HEK293 (cell line): ENCODE data around the gene MGAT1.

Source experiments
- CTCF ChIA-PET: fragments of 350-600 bp; formaldehyde crosslinking; extraction: SDS; loops from one replicate; lab custom pipeline; 2021; ENCODE audit warnings: antibody characterized with exemption; lab: Yijun Ruan, JAX
- POLR2A ChIA-PET: fragments of 300-600 bp; formaldehyde crosslinking; extraction: SDS; loops from one replicate; lab custom pipeline; 2020; ENCODE audit warnings: antibody characterized with exemption, inconsistent platforms; lab: Yijun Ruan, JAX
- H3K27ac ChIP-seq: fragments of 200-500 bp; sonication (Bioruptor generic); 2 replicates; pipeline ENCODE4 v1.5.1; 2014; ENCODE audit warnings: low read depth, low read length, control low read depth, inconsistent platforms; ENCODE audit errors: extremely low read depth
- H3K36me3 ChIP-seq, 2 experiments: fragments of 200-500 bp in 1 of 2; sonication (Bioruptor generic) in 1 of 2; 1 replicate in 1 of 2; 2 replicates in 1 of 2; pipeline ENCODE4 v1.5.1; 2014 to 2017; ENCODE audit warnings: inconsistent platforms in 2 of 2, low read length in 2 of 2; ENCODE audit not compliant: control insufficient read depth in 2 of 2, insufficient read depth in 1 of 2
- H3K4me1 ChIP-seq: fragments of 200-500 bp; sonication (Bioruptor generic); 2 replicates; pipeline ENCODE4 v1.5.1; 2014; ENCODE audit warnings: mild to moderate bottlenecking, low read length, inconsistent platforms; ENCODE audit not compliant: control insufficient read depth, insufficient read depth
- H3K4me3 ChIP-seq: 2 replicates; pipeline ENCODE4 v1.5.1; 2011; ENCODE audit warnings: low read depth, mild to moderate bottlenecking, control low read depth, low read length, moderate library complexity
- H3K9me3 ChIP-seq: fragments of 200-500 bp; sonication (Bioruptor generic); 2 replicates; pipeline ENCODE4 v1.5.1; 2014; ENCODE audit warnings: low read depth, low read length, inconsistent platforms; ENCODE audit not compliant: control insufficient read depth, insufficient read depth
- EGR2 ChIP-seq: fragments of 450-650 bp; formaldehyde crosslinking; IDR thresholded peaks from 2 replicates; pipeline ENCODE4 v1.5.1; 2016; ENCODE audit warnings: low read depth, missing biosample characterization, missing genetic modification characterization
- GLI4 ChIP-seq: fragments of 450-650 bp; formaldehyde crosslinking; IDR thresholded peaks from 2 replicates; pipeline ENCODE4 v1.5.1; 2016; ENCODE audit warnings: missing biosample characterization, missing genetic modification characterization
- GLIS2 ChIP-seq: fragments of 450-650 bp; formaldehyde crosslinking; IDR thresholded peaks from 2 replicates; pipeline ENCODE4 v1.5.1; 2016; ENCODE audit warnings: missing biosample characterization, missing genetic modification characterization
- HOXD13 ChIP-seq: sonication (generic); formaldehyde crosslinking; IDR thresholded peaks from 2 replicates; pipeline ENCODE4 v1.8.0; 2022; ENCODE audit warnings: missing genetic modification reagents, borderline replicate concordance
- KLF16 ChIP-seq: fragments of 450-650 bp; formaldehyde crosslinking; IDR thresholded peaks from 2 replicates; pipeline ENCODE4 v1.5.1; 2017; ENCODE audit warnings: missing biosample characterization, missing genetic modification characterization
- OSR2 ChIP-seq: fragments of 450-650 bp; formaldehyde crosslinking; IDR thresholded peaks from 2 replicates; pipeline ENCODE4 v1.5.1; 2016; ENCODE audit warnings: missing biosample characterization, missing genetic modification characterization
- SETDB1 ChIP-seq: IDR thresholded peaks from one replicate; pipeline ENCODE4 v1.6.1; 2017; ENCODE audit warnings: mild to moderate bottlenecking, low read length, moderate library complexity, mixed read lengths; ENCODE audit not compliant: insufficient read length
- TSHZ1 ChIP-seq: fragments of 450-650 bp; formaldehyde crosslinking; IDR thresholded peaks from 2 replicates; pipeline ENCODE4 v1.5.1; 2016; ENCODE audit warnings: missing biosample characterization, missing genetic modification characterization, borderline replicate concordance
- YY2 ChIP-seq: fragments of 450-650 bp; formaldehyde crosslinking; IDR thresholded peaks from 2 replicates; pipeline ENCODE4 v1.5.1; 2016; ENCODE audit warnings: missing biosample characterization, missing genetic modification characterization
- ZBTB21 ChIP-seq: fragments of 450-650 bp; formaldehyde crosslinking; IDR thresholded peaks from 2 replicates; pipeline ENCODE4 v1.5.1; 2017; ENCODE audit warnings: missing biosample characterization, missing genetic modification characterization
- ZBTB7A ChIP-seq: fragments of 450-650 bp; formaldehyde crosslinking; IDR thresholded peaks from 2 replicates; pipeline ENCODE4 v1.5.1; 2016; ENCODE audit warnings: low read depth, missing biosample characterization, missing genetic modification characterization
- ZFHX2 ChIP-seq: fragments of 450-650 bp; formaldehyde crosslinking; conservative IDR thresholded peaks from 2 replicates; pipeline ENCODE4 v1.5.1; 2016; ENCODE audit warnings: missing biosample characterization, missing genetic modification characterization
- ZNF132 ChIP-seq: fragments of 450-650 bp; formaldehyde crosslinking; IDR thresholded peaks from 2 replicates; pipeline ENCODE4 v1.5.1; 2017; ENCODE audit warnings: missing biosample characterization, missing genetic modification characterization, borderline replicate concordance
- ZNF138 ChIP-seq: fragments of 450-650 bp; formaldehyde crosslinking; IDR thresholded peaks from 2 replicates; pipeline ENCODE4 v1.5.1; 2016; ENCODE audit warnings: missing biosample characterization, missing genetic modification characterization, borderline replicate concordance
- ZNF221 ChIP-seq: fragments of 450-650 bp; formaldehyde crosslinking; IDR thresholded peaks from 2 replicates; pipeline ENCODE4 v1.5.1; 2017; ENCODE audit warnings: missing biosample characterization, missing genetic modification characterization, borderline replicate concordance
- ZNF266 ChIP-seq: fragments of 450-650 bp; formaldehyde crosslinking; IDR thresholded peaks from 2 replicates; pipeline ENCODE4 v1.5.1; 2016; ENCODE audit warnings: missing biosample characterization, missing genetic modification characterization, low read depth
- ZNF302 ChIP-seq: fragments of 450-650 bp; formaldehyde crosslinking; IDR thresholded peaks from 2 replicates; pipeline ENCODE4 v1.5.1; 2016; ENCODE audit warnings: missing biosample characterization, missing genetic modification characterization, low read depth
- ZNF600 ChIP-seq: fragments of 450-650 bp; formaldehyde crosslinking; IDR thresholded peaks from 2 replicates; pipeline ENCODE4 v1.5.1; 2016; ENCODE audit warnings: missing biosample characterization, missing genetic modification characterization
- ZNF610 ChIP-seq: fragments of 450-650 bp; formaldehyde crosslinking; IDR thresholded peaks from 2 replicates; pipeline ENCODE4 v1.5.1; 2016; ENCODE audit warnings: missing biosample characterization, missing genetic modification characterization, borderline replicate concordance
- ZNF629 ChIP-seq: fragments of 450-650 bp; formaldehyde crosslinking; IDR thresholded peaks from 2 replicates; pipeline ENCODE4 v1.5.1; 2017; ENCODE audit warnings: missing biosample characterization, missing genetic modification characterization
- ZNF664 ChIP-seq: fragments of 450-650 bp; formaldehyde crosslinking; IDR thresholded peaks from 2 replicates; pipeline ENCODE4 v1.5.1; 2016; ENCODE audit warnings: missing biosample characterization, missing genetic modification characterization
- ZNF670 ChIP-seq: fragments of 450-650 bp; formaldehyde crosslinking; IDR thresholded peaks from 2 replicates; pipeline ENCODE4 v1.5.1; 2016; ENCODE audit warnings: missing biosample characterization, missing genetic modification characterization, low read depth
- ZNF747 ChIP-seq: fragments of 450-650 bp; formaldehyde crosslinking; IDR thresholded peaks from 2 replicates; pipeline ENCODE4 v1.5.1; 2016; ENCODE audit warnings: missing biosample characterization, missing genetic modification characterization
- TF ChIP-seq, protein P1 (sequence below): fragments of 450-650 bp; formaldehyde crosslinking; IDR thresholded peaks from 2 replicates; pipeline ENCODE4 v1.5.1; 2016; ENCODE audit warnings: missing biosample characterization, missing genetic modification characterization

Gene MGAT1

GRCh38 chr5:180777475-180777874, 25.1 kb downstream of the MGAT1 start:
- H3K9me3 ChIP-seq, result no peaks in the 10 kb centered on the region
- H3K4me1 ChIP-seq, result no peaks in the 10 kb centered on the region
- peak; percentile 93 for TF ChIP-seq EGR2 (tag by site-specific recombination)
- TF ChIP-seq ZNF664 (tag by site-specific recombination), result no peak
- TF ChIP-seq ZNF132 (tag by site-specific recombination), result no peak
- TF ChIP-seq ZNF302 (tag by site-specific recombination), result no peak
- TF ChIP-seq ZNF138 (tag by site-specific recombination), result no peak
- TF ChIP-seq, protein P1, sequence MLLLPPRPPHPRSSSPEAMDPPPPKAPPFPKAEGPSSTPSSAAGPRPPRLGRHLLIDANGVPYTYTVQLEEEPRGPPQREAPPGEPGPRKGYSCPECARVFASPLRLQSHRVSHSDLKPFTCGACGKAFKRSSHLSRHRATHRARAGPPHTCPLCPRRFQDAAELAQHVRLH, result no peak
- TF ChIP-seq ZNF266 (tag by site-specific recombination), result no peak
- peak; percentile 60 for TF ChIP-seq ZFHX2 (tag by site-specific recombination)
- no peak for TF ChIP-seq ZNF747
- no peak for TF ChIP-seq ZBTB7A
- TF ChIP-seq, all 188 proteins: peak for 2
- Histone ChIP-seq H3K4me3 (no peak overlapping the region), H3K27ac (no peak overlapping the region), H3K36me3 (no peaks in the 10 kb centered on the region)
- ChIA-PET POLR2A (no interaction called here), CTCF (no interaction called here)

- H3K9me3 ChIP-seq, result no peaks in the 10 kb centered on the region
- CTCF ChIA-PET, result no interaction called here
- TF ChIP-seq KLF16 (no peak), ZBTB7A (no peak), HOXD13 (CRISPR knock-in tag) (no peak), OSR2 (tag by site-specific recombination) (no peak), ZNF629 (tag by site-specific recombination) (no peak), ZNF610 (tag by site-specific recombination) (no peak)
- H3K4me3 ChIP-seq, result no peak overlapping the region
- no peak overlapping the region for H3K27ac ChIP-seq
- POLR2A ChIA-PET, result no interaction called here
- H3K36me3 ChIP-seq, result no peaks in the 10 kb centered on the region
- H3K4me1 ChIP-seq, result no peaks in the 10 kb centered on the region
Observed at GRCh38 chr5:180776376-180776775, 26.2 kb downstream of the MGAT1 start.

DNA sequence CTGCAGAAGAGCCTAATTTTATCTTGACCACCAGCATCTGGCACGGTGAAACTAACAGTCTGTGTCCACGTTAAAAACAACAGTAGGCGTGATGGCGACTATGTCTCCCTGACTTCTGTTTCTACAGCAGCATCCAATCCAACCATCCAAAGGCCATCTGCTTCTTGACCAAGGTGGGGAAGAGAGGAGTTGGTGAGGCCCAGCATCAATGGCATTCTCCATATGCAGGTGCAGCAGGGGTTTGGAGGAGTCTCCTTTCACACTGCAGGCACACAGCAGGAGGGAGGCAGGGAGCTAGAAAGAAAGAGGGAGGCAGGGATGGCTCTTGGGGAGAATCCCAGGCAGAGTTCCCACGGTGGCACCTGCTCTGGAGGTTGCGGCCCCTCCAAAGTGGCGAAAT, 27.0 kb downstream of the MGAT1 start:
- POLR2A ChIA-PET, result no interaction called here
- H3K4me3 ChIP-seq, result no peak overlapping the region
- no peaks in the 10 kb centered on the region for H3K4me1 ChIP-seq
- no peaks in the 10 kb centered on the region for H3K36me3 ChIP-seq
- H3K27ac ChIP-seq, result no peak overlapping the region
- no peak for TF ChIP-seq YY2 (tag by site-specific recombination)
- TF ChIP-seq, all 188 proteins: peak for 0
- CTCF ChIA-PET, result no interaction called here
- no peaks in the 10 kb centered on the region for H3K9me3 ChIP-seq

DNA sequence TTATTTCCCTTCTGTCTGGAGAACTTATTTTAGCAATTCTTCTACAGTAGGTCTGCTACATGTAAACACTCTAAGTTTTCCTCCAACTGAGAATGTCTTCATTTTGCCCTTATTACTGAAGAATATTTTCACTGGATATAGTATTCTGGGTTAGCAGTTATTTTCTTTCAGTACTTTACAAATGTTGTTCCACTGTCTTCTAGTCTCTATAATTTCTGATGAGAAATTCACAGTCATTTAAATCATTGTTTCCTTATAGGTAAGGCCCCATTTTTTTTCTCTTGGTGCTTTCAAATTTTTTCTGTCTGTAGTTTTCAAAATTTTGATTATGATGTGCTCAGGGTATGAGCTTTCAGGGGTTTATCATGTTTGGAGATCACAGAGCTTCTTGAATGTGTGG, 30.8 kb downstream of the MGAT1 start:
- TF ChIP-seq GLI4 (tag by site-specific recombination), result no peak
- TF ChIP-seq SETDB1, result peak; percentile 91
- Histone ChIP-seq H3K27ac (no peak overlapping the region), H3K9me3 (no peaks in the 10 kb centered on the region), H3K36me3 (no peaks in the 10 kb centered on the region), H3K4me1 (no peaks in the 10 kb centered on the region), H3K4me3 (no peak overlapping the region)
- CTCF ChIA-PET, result interaction anchor here (0.6 kb wide), 1 partner anchor 9 kb away, joined by 3 read pairs; no protein-coding TSS in a partner anchor
- POLR2A ChIA-PET, result no interaction called here

GRCh38 chr5:180769821-180770220, 32.8 kb downstream of the MGAT1 start:
- H3K4me1 ChIP-seq, result no peaks in the 10 kb centered on the region
- H3K27ac ChIP-seq, result no peak overlapping the region
- H3K9me3 ChIP-seq, result no peaks in the 10 kb centered on the region
- no peaks in the 10 kb centered on the region for H3K36me3 ChIP-seq
- POLR2A ChIA-PET, result no interaction called here
- no peak overlapping the region for H3K4me3 ChIP-seq
- CTCF ChIA-PET, result no interaction called here
- TF ChIP-seq ZNF629 (tag by site-specific recombination), result no peak
- TF ChIP-seq GLIS2, result no peak
- TF ChIP-seq ZFHX2 (tag by site-specific recombination), result no peak
- no peak for TF ChIP-seq ZBTB21 (tag by site-specific recombination)
- TF ChIP-seq ZNF600 (tag by site-specific recombination), result no peak
- TF ChIP-seq ZNF670 (tag by site-specific recombination), result no peak
- TF ChIP-seq ZNF266 (tag by site-specific recombination), result no peak
- TF ChIP-seq TSHZ1, result no peak
- TF ChIP-seq ZNF221, result no peak
